ENCODE results near the gene CCR2.

CCR2 gene

DNA sequence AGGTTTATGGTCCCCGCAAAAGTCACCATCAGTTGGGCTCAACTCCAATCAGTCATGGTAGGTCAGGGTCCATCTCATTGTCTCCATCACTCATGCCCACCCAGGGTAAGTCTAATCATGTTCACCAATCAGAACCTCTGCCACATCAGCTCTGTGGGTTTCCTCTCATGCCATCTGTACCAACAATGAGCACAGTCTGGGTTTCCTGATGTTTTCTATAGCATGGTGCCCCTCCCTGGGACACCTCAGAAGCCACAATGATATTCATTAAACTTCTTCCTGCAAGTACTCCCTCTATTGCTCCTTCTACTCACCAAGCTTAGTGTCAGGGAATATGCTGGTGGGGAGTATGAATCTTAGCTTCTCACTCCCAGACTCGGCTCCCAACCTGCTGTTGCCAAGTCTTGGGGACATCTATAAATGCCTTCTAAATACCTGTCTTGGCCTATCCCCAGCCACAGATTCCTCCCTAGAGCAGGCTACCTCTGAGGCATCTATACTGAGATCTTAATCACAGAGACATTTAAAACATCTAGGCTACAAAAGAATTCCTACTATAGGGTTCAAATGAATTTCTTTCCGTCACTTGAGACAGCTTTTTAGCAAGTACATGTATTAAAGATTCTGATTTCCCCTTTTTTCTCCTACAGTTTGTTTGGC, 5.0 kb upstream of the CCR2 start:
- TF ChIP-seq CTCF (IDR thresholded peaks at IDR 0.05; ENCODE audit: poor library complexity, severe bottlenecking): no peak
- Histone ChIP-seq H3K36me3 (ENCODE audit: low read depth) (no peaks in the 10 kb centered on the region), H3K9me3 (ENCODE audit: severe bottlenecking) (no peaks in the 10 kb centered on the region), H3K27me3 (ENCODE audit: insufficient read depth, poor library complexity, severe bottlenecking) (peaks cover 12% of the 10 kb centered on the region), H3K27ac (ENCODE audit: poor library complexity, severe bottlenecking) (no peak overlapping the region), H3K4me3 (ENCODE audit: severe bottlenecking) (no peak overlapping the region), H3K4me1 (ENCODE audit: insufficient read depth, poor library complexity, severe bottlenecking) (no peaks in the 10 kb centered on the region)
- DNase-seq (ENCODE audit: low spot score) (no peak), ATAC-seq (ENCODE audit: low read depth) (no peak)

GRCh38 chr3:46349484-46350261, 4.2 kb upstream of the CCR2 start:
- Histone ChIP-seq H3K4me3 (ENCODE audit: severe bottlenecking) (no peak overlapping the region), H3K9me3 (ENCODE audit: severe bottlenecking) (no peaks in the 10 kb centered on the region), H3K4me1 (ENCODE audit: insufficient read depth, poor library complexity, severe bottlenecking) (no peaks in the 10 kb centered on the region), H3K27me3 (ENCODE audit: insufficient read depth, poor library complexity, severe bottlenecking) (peaks cover 19% of the 10 kb centered on the region), H3K36me3 (ENCODE audit: low read depth) (no peaks in the 10 kb centered on the region), H3K27ac (ENCODE audit: poor library complexity, severe bottlenecking) (no peak overlapping the region)
- no peak for TF ChIP-seq CTCF (IDR thresholded peaks at IDR 0.05; ENCODE audit: poor library complexity, severe bottlenecking)
- DNase-seq (ENCODE audit: low spot score) (no peak), ATAC-seq (ENCODE audit: low read depth) (no peak)

DNA sequence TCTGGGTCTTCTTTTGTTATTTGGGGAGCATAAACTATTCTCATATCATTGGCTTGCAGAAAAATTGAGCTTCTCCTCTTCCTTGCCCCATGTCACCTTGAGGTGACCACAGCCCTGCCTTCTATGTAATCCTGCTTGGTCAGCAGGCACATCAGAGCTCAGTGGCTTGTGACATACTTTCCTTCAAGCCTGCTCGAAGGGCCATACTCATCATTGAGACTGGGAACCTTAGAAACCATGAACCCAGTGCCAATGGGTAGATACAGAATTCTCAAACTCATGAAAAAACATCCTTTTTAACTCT, 3.7 kb upstream of the CCR2 start:
- no peaks in the 10 kb centered on the region for H3K36me3 ChIP-seq (ENCODE audit: low read depth)
- no peak for DNase-seq (ENCODE audit: low spot score)
- H3K9me3 ChIP-seq (ENCODE audit: severe bottlenecking): no peaks in the 10 kb centered on the region
- no peaks in the 10 kb centered on the region for H3K4me1 ChIP-seq (ENCODE audit: insufficient read depth, poor library complexity, severe bottlenecking)
- H3K27me3 ChIP-seq (ENCODE audit: insufficient read depth, poor library complexity, severe bottlenecking): peaks cover 24% of the 10 kb centered on the region
- no peak overlapping the region for H3K4me3 ChIP-seq (ENCODE audit: severe bottlenecking)
- no peak for TF ChIP-seq CTCF (IDR thresholded peaks at IDR 0.05; ENCODE audit: poor library complexity, severe bottlenecking)
- ATAC-seq (ENCODE audit: low read depth): no peak
- no peak overlapping the region for H3K27ac ChIP-seq (ENCODE audit: poor library complexity, severe bottlenecking)

DNA sequence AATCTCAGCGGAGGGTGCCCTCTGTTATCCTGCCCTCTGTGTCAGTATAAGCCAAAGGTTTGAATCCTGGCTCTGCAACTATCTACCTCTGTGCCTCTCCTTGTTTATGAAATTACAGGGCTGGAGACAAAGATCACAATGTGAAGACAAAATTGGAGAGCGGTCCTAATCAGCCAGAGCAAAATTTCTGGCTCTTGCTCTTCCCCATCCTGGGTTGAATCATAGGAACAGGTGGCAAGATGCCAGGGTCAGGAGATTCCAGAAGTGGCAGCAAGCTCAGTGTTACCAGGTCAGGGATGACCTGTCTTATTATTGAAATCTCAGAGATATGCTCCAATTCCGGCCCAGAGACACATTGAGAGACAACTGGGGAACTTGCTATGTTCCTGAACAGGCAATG, 2.3 kb upstream of the CCR2 start:
- Histone ChIP-seq H3K9me3 (ENCODE audit: severe bottlenecking) (no peaks in the 10 kb centered on the region), H3K27me3 (ENCODE audit: insufficient read depth, poor library complexity, severe bottlenecking) (peaks cover 38% of the 10 kb centered on the region), H3K4me3 (ENCODE audit: severe bottlenecking) (no peak overlapping the region), H3K36me3 (ENCODE audit: low read depth) (no peaks in the 10 kb centered on the region), H3K4me1 (ENCODE audit: insufficient read depth, poor library complexity, severe bottlenecking) (no peaks in the 10 kb centered on the region), H3K27ac (ENCODE audit: poor library complexity, severe bottlenecking) (no peak overlapping the region)
- ATAC-seq (ENCODE audit: low read depth) (no peak), DNase-seq (ENCODE audit: low spot score) (no peak)
- TF ChIP-seq CTCF (IDR thresholded peaks at IDR 0.05; ENCODE audit: poor library complexity, severe bottlenecking): no peak

- Histone ChIP-seq H3K9me3 (ENCODE audit: severe bottlenecking) (no peaks in the 10 kb centered on the region), H3K36me3 (ENCODE audit: low read depth) (no peaks in the 10 kb centered on the region), H3K4me3 (ENCODE audit: severe bottlenecking) (no peak overlapping the region), H3K27me3 (ENCODE audit: insufficient read depth, poor library complexity, severe bottlenecking) (peaks cover 38% of the 10 kb centered on the region), H3K27ac (ENCODE audit: poor library complexity, severe bottlenecking) (no peak overlapping the region), H3K4me1 (ENCODE audit: insufficient read depth, poor library complexity, severe bottlenecking) (no peaks in the 10 kb centered on the region)
- ATAC-seq (ENCODE audit: low read depth): no peak
- no peak for TF ChIP-seq CTCF (IDR thresholded peaks at IDR 0.05; ENCODE audit: poor library complexity, severe bottlenecking)
- no peak for DNase-seq (ENCODE audit: low spot score)
Measured at GRCh38 chr3:46353090-46353489, 821 bp upstream of the CCR2 start.
